A549 (cell line): ENCODE data around the gene MX2. TPM values are rescaled to one million over a fixed set of nuclear protein-coding genes. Genes with fewer than 3 reads are reported as not detected.
"Not testable (repeated sequence)": the region's sequence is repeated elsewhere in the genome, so short reads cannot be mapped to it uniquely, and the experiment has no call there.

Experiments used
- ATAC-seq, 2 experiments: fragments of 200-7000 bp in 1 of 2; fragments of >200 bp in 1 of 2; cut with Nextera tagmentation in 1 of 2; cut with Tn5 transposase in 1 of 2; 3 replicates each; pipeline versions ENCODE4 v1.8.0 to v1.9.1; 2018 to 2020; ENCODE audit warnings: mild to moderate bottlenecking in 1 of 2, moderate library complexity in 1 of 2
- CTCF ChIA-PET: fragments of 300-600 bp; sonication (Branson Sonifier 250); formaldehyde crosslinking; extraction: SDS; loops from one replicate; lab custom pipeline; 2021; ENCODE audit warnings: antibody characterized with exemption, inconsistent platforms; lab: Yijun Ruan, JAX
- POLR2A ChIA-PET: fragments of 350-600 bp; formaldehyde crosslinking; extraction: SDS; loops from one replicate; lab custom pipeline; 2021; ENCODE audit warnings: antibody characterized with exemption, inconsistent platforms; lab: Yijun Ruan, JAX
- DNase-seq, 2 experiments: peaks; one replicate each; pipeline versions ENCODE4 v3.0.0 to v3.0.0-alpha.2; 2011 to 2016; ENCODE audit warnings: low read depth in 1 of 2, low spot score in 1 of 2
- FAIRE-seq: peaks from 2 replicates; lab custom pipeline; 2011; peaks lifted over from hg19 to GRCh38; lab: Jason Lieb, UNC
- H3K27ac ChIP-seq, 2 experiments: fragments of >200 bp; sonication (Bioruptor Twin); formaldehyde crosslinking; 3 replicates each; pipeline ENCODE4 v1.5.1; 2016 to 2017
- H3K4me1 ChIP-seq: fragments of >200 bp; sonication (Bioruptor Twin); formaldehyde crosslinking; 3 replicates; pipeline ENCODE4 v1.6.1; 2016
- H3K4me2 ChIP-seq: fragments of >200 bp; sonication (Bioruptor Twin); formaldehyde crosslinking; 3 replicates; pipeline ENCODE4 v1.6.1; 2016
- H3K4me3 ChIP-seq: fragments of >200 bp; sonication (Bioruptor Twin); formaldehyde crosslinking; 3 replicates; pipeline ENCODE4 v1.5.1; 2016
- H3K9me3 ChIP-seq: fragments of >200 bp; sonication (Bioruptor Twin); formaldehyde crosslinking; 3 replicates; pipeline ENCODE4 v1.6.1; 2016
- ATOH8 ChIP-seq: fragments of 250-450 bp; sonication (Bioruptor Pico); IDR thresholded peaks from 2 replicates; pipeline ENCODE4 v1.5.0; 2020; ENCODE audit warnings: low read depth, mild to moderate bottlenecking, moderate library complexity
- BCL3 ChIP-seq: fragments of >200 bp; sonication (Bioruptor Twin); formaldehyde crosslinking; IDR thresholded peaks from 3 replicates; pipeline ENCODE4 v1.6.1; 2016
- CEBPB ChIP-seq, 2 experiments: fragments of >200 bp in 1 of 2; sonication (Bioruptor Twin) in 1 of 2; formaldehyde crosslinking in 1 of 2; IDR thresholded peaks; 2 replicates each; pipeline ENCODE4 v1.6.1; 2012 to 2016
- CHD4 ChIP-seq: fragments of 200-600 bp; sonication (generic); IDR thresholded peaks from 2 replicates; pipeline ENCODE4 v1.6.1; 2016; ENCODE audit warnings: antibody characterized with exemption, mild to moderate bottlenecking, borderline replicate concordance
- EHMT2 ChIP-seq: fragments of 200-600 bp; sonication (generic); IDR thresholded peaks from 2 replicates; pipeline ENCODE4 v1.6.1; 2016; ENCODE audit warnings: antibody characterized with exemption, low read depth, mild to moderate bottlenecking, moderate library complexity
- FOXS1 ChIP-seq: fragments of 250-450 bp; sonication (Bioruptor Pico); IDR thresholded peaks from 2 replicates; pipeline ENCODE4 v1.5.0; 2020; ENCODE audit warnings: mild to moderate bottlenecking, moderate library complexity
- GATA3 ChIP-seq: IDR thresholded peaks from 2 replicates; pipeline ENCODE4 v1.6.1; 2012; ENCODE audit warnings: borderline replicate concordance
- HOXA7 ChIP-seq: fragments of 250-450 bp; sonication (Bioruptor Pico); IDR thresholded peaks from 2 replicates; pipeline ENCODE4 v1.5.0; 2020; ENCODE audit warnings: mild to moderate bottlenecking, moderate library complexity
- JUNB ChIP-seq: fragments of >200 bp; sonication (Bioruptor Twin); formaldehyde crosslinking; IDR thresholded peaks from 2 replicates; pipeline ENCODE4 v1.6.1; 2016
- KDM5A ChIP-seq: fragments of 200-600 bp; sonication (generic); IDR thresholded peaks from 2 replicates; pipeline ENCODE4 v1.6.1; 2016; ENCODE audit warnings: antibody characterized with exemption, mild to moderate bottlenecking
- MAX ChIP-seq: IDR thresholded peaks from 2 replicates; pipeline ENCODE4 v1.6.1; 2012
- MAZ ChIP-seq: fragments of 150-350 bp; IDR thresholded peaks from 2 replicates; pipeline ENCODE4 v1.6.1; 2014; ENCODE audit warnings: antibody characterized with exemption, low read depth, low read length, borderline replicate concordance
- MYC ChIP-seq: IDR thresholded peaks from 2 replicates; pipeline ENCODE4 v1.6.1; 2012; ENCODE audit warnings: mild to moderate bottlenecking, inconsistent platforms, low read length, improper control_type of control experiment, borderline replicate concordance
- POLR2AphosphoS2 ChIP-seq: conservative IDR thresholded peaks from 2 replicates; pipeline ENCODE4 v1.6.1; 2012; ENCODE audit warnings: low read length, improper control_type of control experiment, inconsistent platforms
- RNF2 ChIP-seq: fragments of 200-600 bp; sonication (generic); IDR thresholded peaks from 2 replicates; pipeline ENCODE4 v1.6.1; 2016; ENCODE audit warnings: low read depth, mild to moderate bottlenecking, antibody characterized with exemption, moderate library complexity, borderline replicate concordance
- SREBF2 ChIP-seq: fragments of 450-650 bp; IDR thresholded peaks from 2 replicates; pipeline ENCODE4 v1.6.1; 2014; ENCODE audit warnings: mild to moderate bottlenecking, moderate library complexity
- TFCP2L1 ChIP-seq: fragments of 250-450 bp; sonication (Bioruptor Pico); IDR thresholded peaks from 2 replicates; pipeline ENCODE4 v1.5.0; 2021; ENCODE audit warnings: mild to moderate bottlenecking
- ZFP36 ChIP-seq: fragments of 450-650 bp; IDR thresholded peaks from 2 replicates; pipeline ENCODE4 v1.6.1; 2014; ENCODE audit warnings: borderline replicate concordance; ENCODE audit not compliant: partially characterized antibody
- WGBS: methylation state at CpG from one replicate; pipeline ENCODE4 v1.1.6; 2017; ENCODE audit errors: missing lambda C conversion rate; 5-methylcytosine and 5-hydroxymethylcytosine counted together
- polyA plus RNA-seq, 4 experiments: library from polyadenylated mRNA; depleted of rRNA in 3 of 4; stranded (reverse); fragments of >200 nt; fragmentation: RNase III in 1 of 4; extraction: RNeasy Plus Mini Kit Qiagen cat#74134 plus additional on column Dnase treatment in 1 of 4; gene quantifications; 2 replicates in 3 of 4; 3 replicates in 1 of 4; pipeline ENCODE4 v1.2.3, GENCODE V29; 2011 to 2017
- TF ChIP-seq, protein P1 (sequence below): IDR thresholded peaks from 2 replicates; pipeline ENCODE4 v1.6.1; 2012
- TF ChIP-seq, protein P2 (sequence below): fragments of 250-450 bp; sonication (Bioruptor Pico); IDR thresholded peaks from 2 replicates; pipeline ENCODE4 v1.5.0; 2021; ENCODE audit warnings: mild to moderate bottlenecking, moderate library complexity, borderline replicate concordance

Gene MX2
- polyA plus RNA-seq, 2 of the 4 experiments (the other 2 are of a cell fraction): not detected

- no peak for FAIRE-seq
- no peak for TF ChIP-seq KDM5A
- no peak for TF ChIP-seq MAZ
- TF ChIP-seq, protein P1, sequence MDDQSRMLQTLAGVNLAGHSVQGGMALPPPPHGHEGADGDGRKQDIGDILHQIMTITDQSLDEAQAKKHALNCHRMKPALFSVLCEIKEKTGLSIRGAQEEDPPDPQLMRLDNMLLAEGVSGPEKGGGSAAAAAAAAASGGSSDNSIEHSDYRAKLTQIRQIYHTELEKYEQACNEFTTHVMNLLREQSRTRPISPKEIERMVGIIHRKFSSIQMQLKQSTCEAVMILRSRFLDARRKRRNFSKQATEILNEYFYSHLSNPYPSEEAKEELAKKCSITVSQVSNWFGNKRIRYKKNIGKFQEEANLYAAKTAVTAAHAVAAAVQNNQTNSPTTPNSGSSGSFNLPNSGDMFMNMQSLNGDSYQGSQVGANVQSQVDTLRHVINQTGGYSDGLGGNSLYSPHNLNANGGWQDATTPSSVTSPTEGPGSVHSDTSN: no peak
- TF ChIP-seq HOXA7 (CRISPR knock-in tag): no peak
- no peak for TF ChIP-seq TFCP2L1 (CRISPR knock-in tag)
- TF ChIP-seq POLR2AphosphoS2: no peak
- TF ChIP-seq MYC: no peak
- TF ChIP-seq BCL3: no peak
- no peak for TF ChIP-seq ZFP36
- TF ChIP-seq MAX: no peak
- no peak for TF ChIP-seq FOXS1 (CRISPR knock-in tag)
- no peak for TF ChIP-seq RNF2
- TF ChIP-seq ATOH8 (CRISPR knock-in tag): no peak
- no peak for TF ChIP-seq SREBF2
- no peak for TF ChIP-seq CHD4
- TF ChIP-seq, protein P2, sequence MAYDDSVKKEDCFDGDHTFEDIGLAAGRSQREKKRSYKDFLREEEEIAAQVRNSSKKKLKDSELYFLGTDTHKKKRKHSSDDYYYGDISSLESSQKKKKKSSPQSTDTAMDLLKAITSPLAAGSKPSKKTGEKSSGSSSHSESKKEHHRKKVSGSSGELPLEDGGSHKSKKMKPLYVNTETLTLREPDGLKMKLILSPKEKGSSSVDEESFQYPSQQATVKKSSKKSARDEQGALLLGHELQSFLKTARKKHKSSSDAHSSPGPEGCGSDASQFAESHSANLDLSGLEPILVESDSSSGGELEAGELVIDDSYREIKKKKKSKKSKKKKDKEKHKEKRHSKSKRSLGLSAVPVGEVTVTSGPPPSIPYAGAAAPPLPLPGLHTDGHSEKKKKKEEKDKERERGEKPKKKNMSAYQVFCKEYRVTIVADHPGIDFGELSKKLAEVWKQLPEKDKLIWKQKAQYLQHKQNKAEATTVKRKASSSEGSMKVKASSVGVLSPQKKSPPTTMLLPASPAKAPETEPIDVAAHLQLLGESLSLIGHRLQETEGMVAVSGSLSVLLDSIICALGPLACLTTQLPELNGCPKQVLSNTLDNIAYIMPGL: no peak
Measured at GRCh38 chr21:41358193-41359166, 3.3 kb upstream of the MX2 start.

GRCh38 chr21:41359286-41359685 is 2.5 kb upstream of the MX2 start:
- no peak; a peak in 1 of 6 replicates for ATAC-seq
- POLR2A ChIA-PET: no interaction called here

More at GRCh38 chr21:41358193-41359166, 3.3 kb upstream of the MX2 start:
- H3K4me3 ChIP-seq: no peak overlapping the region
- ChIA-PET POLR2A (no interaction called here), CTCF (interaction anchor here (1.6 kb wide), 1 partner anchor 75 kb away, joined by 7 read pairs; no protein-coding TSS in a partner anchor)
- no peak for ATAC-seq
- no peak overlapping the region for H3K27ac ChIP-seq
- no peak for DNase-seq
- 33% methylated on average over 7 of the region's 9 CpGs for WGBS
- H3K4me2 ChIP-seq: no peak overlapping the region
- H3K4me1 ChIP-seq: no peaks in the 10 kb centered on the region
- no peaks in the 10 kb centered on the region for H3K9me3 ChIP-seq

DNA sequence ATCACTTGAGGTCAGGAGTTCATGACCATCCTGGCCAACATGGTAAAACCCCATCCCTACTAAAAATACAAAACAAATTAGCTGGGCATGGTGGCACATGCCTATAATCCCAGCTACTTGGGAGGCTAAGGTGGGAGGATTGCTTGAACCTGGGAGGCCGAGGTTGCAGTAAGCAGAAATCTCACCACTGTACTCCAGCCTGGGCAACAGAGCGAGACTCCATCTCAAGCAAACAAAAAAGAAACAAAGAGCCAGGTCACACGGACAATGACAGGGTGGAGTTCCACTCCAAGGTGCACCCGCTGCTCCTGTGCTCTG is 2.1 kb upstream of the MX2 start:
- CTCF ChIA-PET, POLR2A ChIA-PET, ATAC-seq, H3K9me3 ChIP-seq, H3K4me1 ChIP-seq, FAIRE-seq, H3K27ac ChIP-seq, H3K4me2 ChIP-seq, H3K4me3 ChIP-seq, DNase-seq: not testable (repeated sequence)
- 68% methylated on average over 4 of the region's 4 CpGs for WGBS

More at GRCh38 chr21:41359286-41359685, 2.5 kb upstream of the MX2 start:
- FAIRE-seq (no peak), DNase-seq (no peak)
- H3K27ac ChIP-seq: no peak overlapping the region
- H3K4me2 ChIP-seq: no peak overlapping the region
- CTCF ChIA-PET: interaction anchor here (1.6 kb wide), 1 partner anchor 76 kb away, joined by 7 read pairs; no protein-coding TSS in a partner anchor
- no peak for TF ChIP-seq EHMT2
- no peak for TF ChIP-seq JUNB
- no peak for TF ChIP-seq GATA3
- TF ChIP-seq, protein P2: no peak
- no peak for TF ChIP-seq MAX
- TF ChIP-seq CEBPB (IDR thresholded peaks at IDR 0.05): no peak
- H3K4me1 ChIP-seq: no peaks in the 10 kb centered on the region
- H3K9me3 ChIP-seq: no peaks in the 10 kb centered on the region
- 70% methylated on average over 5 of the region's 12 CpGs for WGBS
- H3K4me3 ChIP-seq: no peak overlapping the region
